ENCODE measurements around the gene KCNQ1. TPM values are rescaled to one million over a fixed set of nuclear protein-coding genes. Genes with fewer than 3 reads are reported as not detected.

The KCNQ1 gene
- total RNA-seq, 2 experiments from 2014 or later = 8.7 to 9.5 TPM

DNA sequence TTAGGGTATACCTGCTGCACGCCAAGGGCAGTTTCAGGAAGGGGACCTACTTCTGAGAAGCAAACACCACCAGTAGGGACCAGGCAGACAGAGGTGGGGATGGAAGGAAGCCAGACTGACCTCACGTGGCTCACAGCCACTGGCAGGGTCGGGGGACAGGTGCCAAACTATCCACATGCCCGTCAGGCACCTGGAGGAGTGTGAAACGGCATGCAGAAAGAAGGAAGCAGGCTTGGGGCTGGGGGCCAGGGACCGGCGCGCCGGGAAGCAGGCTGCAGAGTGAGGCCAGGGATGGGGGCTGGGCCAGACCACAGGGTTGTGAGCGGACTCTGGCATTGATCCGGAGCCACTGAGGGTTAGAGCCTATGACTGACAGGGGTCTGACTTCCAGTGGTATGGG, 393.3 kb downstream of the KCNQ1 start:
- Mint-ChIP-seq H3K27ac (no peak overlapping the region), H3K36me3 (ENCODE audit: low read depth) (no peaks in the 10 kb centered on the region), H3K4me1 (ENCODE audit: low read depth) (no peaks in the 10 kb centered on the region), H3K27me3 (no peaks in the 10 kb centered on the region), H3K9me3 (no peaks in the 10 kb centered on the region), H3K4me3 (no peak overlapping the region)
- no peak for DNase-seq
- POLR2A ChIA-PET = no interaction called here
- intact Hi-C loops (cut with micrococcal nuclease) = no loop called here
- TF ChIP-seq, protein P1, sequence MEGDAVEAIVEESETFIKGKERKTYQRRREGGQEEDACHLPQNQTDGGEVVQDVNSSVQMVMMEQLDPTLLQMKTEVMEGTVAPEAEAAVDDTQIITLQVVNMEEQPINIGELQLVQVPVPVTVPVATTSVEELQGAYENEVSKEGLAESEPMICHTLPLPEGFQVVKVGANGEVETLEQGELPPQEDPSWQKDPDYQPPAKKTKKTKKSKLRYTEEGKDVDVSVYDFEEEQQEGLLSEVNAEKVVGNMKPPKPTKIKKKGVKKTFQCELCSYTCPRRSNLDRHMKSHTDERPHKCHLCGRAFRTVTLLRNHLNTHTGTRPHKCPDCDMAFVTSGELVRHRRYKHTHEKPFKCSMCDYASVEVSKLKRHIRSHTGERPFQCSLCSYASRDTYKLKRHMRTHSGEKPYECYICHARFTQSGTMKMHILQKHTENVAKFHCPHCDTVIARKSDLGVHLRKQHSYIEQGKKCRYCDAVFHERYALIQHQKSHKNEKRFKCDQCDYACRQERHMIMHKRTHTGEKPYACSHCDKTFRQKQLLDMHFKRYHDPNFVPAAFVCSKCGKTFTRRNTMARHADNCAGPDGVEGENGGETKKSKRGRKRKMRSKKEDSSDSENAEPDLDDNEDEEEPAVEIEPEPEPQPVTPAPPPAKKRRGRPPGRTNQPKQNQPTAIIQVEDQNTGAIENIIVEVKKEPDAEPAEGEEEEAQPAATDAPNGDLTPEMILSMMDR (IDR thresholded peaks at IDR 0.05) = no peak
- CTCF ChIA-PET = no interaction called here
- ATAC-seq = no peak

- H3K9me3 Mint-ChIP-seq = no peaks in the 10 kb centered on the region
- H3K4me1 Mint-ChIP-seq (ENCODE audit: low read depth) = peaks cover 2% of the 10 kb centered on the region
- no peaks in the 10 kb centered on the region for H3K36me3 Mint-ChIP-seq (ENCODE audit: low read depth)
- DNase-seq (no peak), ATAC-seq (no peak)
- H3K27ac Mint-ChIP-seq = no peak overlapping the region
- H3K27me3 Mint-ChIP-seq = no peaks in the 10 kb centered on the region
- TF ChIP-seq, protein P1 (IDR thresholded peaks at IDR 0.05) = no peak
- ChIA-PET POLR2A (no interaction called here), CTCF (no interaction called here)
- no peak overlapping the region for H3K4me3 Mint-ChIP-seq
- intact Hi-C loops (cut with micrococcal nuclease) = no loop called here
Observed at GRCh38 chr11:2838676-2839294, 394.0 kb downstream of the KCNQ1 start.

- DNase-seq = no peak
- TF ChIP-seq, protein P1 (IDR thresholded peaks at IDR 0.05) = no peak
- intact Hi-C loops (cut with micrococcal nuclease) = no loop called here
- Mint-ChIP-seq H3K4me3 (no peak overlapping the region), H3K4me1 (ENCODE audit: low read depth) (peaks cover 3% of the 10 kb centered on the region), H3K27me3 (no peaks in the 10 kb centered on the region), H3K9me3 (no peaks in the 10 kb centered on the region), H3K36me3 (ENCODE audit: low read depth) (no peaks in the 10 kb centered on the region), H3K27ac (no peak overlapping the region)
- ChIA-PET POLR2A (no interaction called here), CTCF (no interaction called here)
- no peak for ATAC-seq
Observed at GRCh38 chr11:2839395-2839943, 394.7 kb downstream of the KCNQ1 start.

DNA sequence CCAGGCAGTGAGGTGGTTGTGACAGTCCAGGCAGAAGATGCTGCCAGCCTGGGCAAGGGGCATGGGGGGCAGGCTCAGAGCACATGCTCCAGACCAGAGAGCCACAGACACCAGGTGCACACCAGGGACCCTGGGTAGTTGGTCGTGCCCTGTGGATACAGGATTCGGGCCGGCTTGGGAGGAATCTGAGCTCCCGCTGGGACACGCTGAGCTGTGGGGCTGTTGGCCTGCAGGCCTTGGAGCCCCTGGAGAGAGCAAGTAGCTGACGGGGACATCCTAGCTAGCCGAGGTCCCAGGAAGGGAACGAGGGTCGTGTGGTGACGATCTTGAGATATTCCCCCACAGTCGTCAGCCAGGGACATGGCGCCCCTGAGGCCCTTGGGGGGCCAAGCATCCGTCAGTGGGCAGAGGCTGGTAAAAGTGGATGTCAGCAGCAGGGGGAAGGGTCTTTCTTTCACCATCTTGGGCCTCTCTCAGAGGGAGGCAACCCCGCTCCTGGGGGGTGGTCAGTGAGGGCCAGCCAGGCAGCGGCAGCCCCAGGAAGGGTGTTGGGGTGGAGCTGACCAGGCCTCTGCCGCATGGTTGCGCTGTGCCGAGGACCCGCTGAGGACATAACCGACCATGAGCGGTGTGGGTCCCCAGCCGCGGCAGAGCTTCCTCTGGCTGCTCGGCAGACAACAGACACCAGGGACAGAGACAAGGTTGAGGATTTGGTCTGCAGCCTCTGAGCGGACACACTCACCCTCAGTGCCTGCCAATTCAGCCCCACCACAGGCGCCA, 396.8 kb downstream of the KCNQ1 start:
- ChIA-PET CTCF (no interaction called here), POLR2A (no interaction called here)
- Mint-ChIP-seq H3K27ac (no peak overlapping the region), H3K9me3 (no peaks in the 10 kb centered on the region), H3K4me3 (no peak overlapping the region), H3K4me1 (ENCODE audit: low read depth) (peaks cover 3% of the 10 kb centered on the region), H3K36me3 (ENCODE audit: low read depth) (no peaks in the 10 kb centered on the region), H3K27me3 (no peaks in the 10 kb centered on the region)
- intact Hi-C loops (cut with micrococcal nuclease) = no loop called here
- DNase-seq (no peak), ATAC-seq (no peak)
- TF ChIP-seq, protein P1 (IDR thresholded peaks at IDR 0.05) = no peak

GRCh38 chr11:2842876-2843275, 398.1 kb downstream of the KCNQ1 start:
- ChIA-PET CTCF (no interaction called here), POLR2A (no interaction called here)
- H3K36me3 Mint-ChIP-seq (ENCODE audit: low read depth) = no peaks in the 10 kb centered on the region
- TF ChIP-seq, protein P1 (IDR thresholded peaks at IDR 0.05) = no peak
- H3K4me1 Mint-ChIP-seq (ENCODE audit: low read depth) = peaks cover 3% of the 10 kb centered on the region
- ATAC-seq (no peak), DNase-seq (no peak)
- no peak overlapping the region for H3K27ac Mint-ChIP-seq
- no peak overlapping the region for H3K4me3 Mint-ChIP-seq
- intact Hi-C loops (cut with micrococcal nuclease) = no loop called here
- H3K9me3 Mint-ChIP-seq = no peaks in the 10 kb centered on the region
- H3K27me3 Mint-ChIP-seq = no peaks in the 10 kb centered on the region

All from activated CD8-positive, alpha-beta T cell treated with anti-CD3 and anti-CD28 coated beads for 36 hours (primary cell).